Medulla oblongata (tissue), 1 donor: ENCODE measurements around the gene ZNHIT1.
A peak's percentile ranks its signal among the peaks of the same experiment; 100 is the strongest.

Experiments
- DNase-seq: peaks from one replicate; pipeline ENCODE4 v3.0.0-alpha.2; 2015; ENCODE audit errors: extremely low spot score

ZNHIT1 gene

DNA sequence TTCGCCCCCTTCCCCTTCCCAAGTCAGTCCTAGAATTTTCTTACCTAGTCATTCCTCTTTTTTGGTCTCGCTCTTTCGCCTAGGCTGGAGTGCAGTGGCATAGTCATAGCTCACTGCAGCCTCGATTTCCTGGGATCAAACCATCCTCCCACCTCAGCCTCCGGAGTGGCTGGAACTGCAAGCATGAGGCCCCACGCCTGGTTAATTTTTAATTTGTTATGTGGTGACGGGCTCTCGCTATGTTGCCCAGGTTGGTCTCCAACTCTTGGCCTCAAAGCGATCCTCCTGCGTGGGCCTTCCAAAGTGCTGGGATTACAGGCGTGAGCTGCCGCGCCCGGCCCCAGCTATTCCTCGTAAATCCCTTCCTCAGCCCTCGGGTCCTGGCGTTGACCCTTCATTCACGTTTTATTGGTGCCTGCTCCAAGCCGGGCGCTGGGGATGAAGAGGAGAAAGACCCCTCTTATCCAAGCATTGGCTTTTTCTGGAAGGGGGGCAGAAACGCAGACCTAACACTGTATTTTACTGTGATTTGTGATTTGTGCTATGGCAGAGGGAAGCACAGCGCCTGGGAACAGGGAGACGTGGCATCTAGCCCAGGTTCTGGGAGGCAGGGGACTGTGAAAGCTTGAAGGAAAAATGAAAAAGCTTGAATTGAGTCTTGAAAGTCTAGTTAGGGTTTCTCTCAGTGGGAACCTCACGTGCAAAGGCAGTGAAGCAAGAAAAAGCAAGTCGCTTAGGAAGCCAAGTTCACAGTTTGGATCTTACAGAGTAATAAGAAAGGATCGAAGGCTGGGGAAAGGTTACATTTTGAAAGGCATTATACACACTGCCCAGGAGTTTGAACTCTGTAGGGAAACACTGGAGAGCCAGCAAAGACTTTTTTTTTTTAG is 516 bp downstream of the ZNHIT1 start:
- DNase-seq = no peak

GRCh38 chr7:101220295-101220694 is 2.3 kb downstream of the ZNHIT1 start:
- no peak for DNase-seq

- no peak for DNase-seq
Observed at GRCh38 chr7:101222275-101222830, 4.4 kb downstream of the ZNHIT1 start.

GRCh38 chr7:101223528-101223927 is 5.6 kb downstream of the ZNHIT1 start:
- no peak for DNase-seq

GRCh38 chr7:101225650-101226049 is 7.7 kb downstream of the ZNHIT1 start:
- no peak for DNase-seq

DNA sequence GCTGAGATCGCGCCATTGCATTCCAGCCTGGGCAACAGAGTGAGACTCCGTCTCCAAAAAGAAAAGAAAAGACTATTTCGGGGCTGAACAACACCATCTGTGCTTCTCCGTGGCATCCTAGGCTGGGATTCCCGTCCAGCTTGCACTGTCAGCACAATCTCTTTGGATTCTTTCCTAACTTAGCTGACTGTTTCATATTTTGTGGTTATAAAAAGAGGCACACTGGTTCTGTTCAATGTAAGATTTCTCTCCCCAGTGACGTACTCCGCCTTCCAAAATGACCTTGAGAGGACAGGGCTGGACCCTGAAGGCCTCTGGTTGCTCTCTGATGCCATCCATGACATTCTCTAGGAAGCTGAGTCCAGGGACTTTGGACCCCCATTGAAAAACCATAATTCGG is 8.8 kb downstream of the ZNHIT1 start:
- no peak for DNase-seq

DNA sequence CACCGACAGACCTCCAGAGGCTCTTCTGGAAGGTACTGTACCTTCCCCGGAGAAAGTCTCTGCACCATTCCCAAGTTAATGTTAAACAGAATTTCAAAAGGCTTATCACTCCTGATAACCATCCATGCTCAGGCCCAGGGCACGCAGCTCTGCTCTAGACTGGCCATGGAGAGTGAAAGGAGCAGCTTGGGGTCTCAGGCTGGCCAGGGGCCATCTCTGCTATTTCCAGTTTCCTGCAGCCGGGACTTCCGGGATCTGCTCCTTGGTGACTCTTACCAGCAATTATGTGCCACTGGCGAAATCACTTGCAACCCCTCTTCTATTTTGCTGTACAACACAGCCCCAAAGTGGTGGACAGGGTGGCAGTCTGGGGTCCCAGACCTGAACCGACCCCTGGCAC is 13.7 kb downstream of the ZNHIT1 start:
- no peak for DNase-seq

DNA sequence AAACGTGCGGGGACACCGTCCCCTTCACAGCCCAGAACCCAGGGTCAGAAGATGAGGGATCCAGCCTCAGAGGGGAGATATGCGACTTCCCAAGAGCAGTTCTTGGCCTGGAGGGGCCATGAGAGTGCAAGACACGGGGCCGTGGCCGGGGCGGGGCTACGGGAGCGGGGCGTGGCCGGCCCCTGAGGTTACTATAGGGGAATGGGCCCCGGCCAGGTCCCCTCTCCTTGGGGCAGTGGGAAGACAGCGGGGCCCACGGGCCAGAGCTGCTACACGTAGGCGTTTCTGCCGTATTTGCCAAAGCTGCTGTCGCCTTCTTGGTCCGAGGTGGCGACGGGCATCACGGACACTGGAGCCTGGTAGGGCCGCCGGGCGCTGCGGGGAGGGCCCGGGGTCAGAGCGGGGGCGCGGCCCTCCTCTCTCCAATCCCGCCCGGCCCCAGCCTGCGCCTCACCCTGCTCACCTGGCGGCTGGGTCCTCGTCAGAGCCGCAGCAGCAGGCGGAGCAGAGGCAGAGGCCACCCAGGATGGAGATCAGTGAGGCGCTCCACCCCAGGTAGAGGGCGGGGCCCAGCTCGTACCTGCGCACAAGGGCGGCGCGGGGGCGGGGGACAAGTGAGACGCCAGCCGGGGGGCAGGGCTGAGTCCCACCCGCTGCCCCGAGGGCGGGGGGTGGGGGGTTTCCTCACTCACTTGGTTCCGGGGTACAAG is 14.3 kb downstream of the ZNHIT1 start:
- no peak for DNase-seq

DNA sequence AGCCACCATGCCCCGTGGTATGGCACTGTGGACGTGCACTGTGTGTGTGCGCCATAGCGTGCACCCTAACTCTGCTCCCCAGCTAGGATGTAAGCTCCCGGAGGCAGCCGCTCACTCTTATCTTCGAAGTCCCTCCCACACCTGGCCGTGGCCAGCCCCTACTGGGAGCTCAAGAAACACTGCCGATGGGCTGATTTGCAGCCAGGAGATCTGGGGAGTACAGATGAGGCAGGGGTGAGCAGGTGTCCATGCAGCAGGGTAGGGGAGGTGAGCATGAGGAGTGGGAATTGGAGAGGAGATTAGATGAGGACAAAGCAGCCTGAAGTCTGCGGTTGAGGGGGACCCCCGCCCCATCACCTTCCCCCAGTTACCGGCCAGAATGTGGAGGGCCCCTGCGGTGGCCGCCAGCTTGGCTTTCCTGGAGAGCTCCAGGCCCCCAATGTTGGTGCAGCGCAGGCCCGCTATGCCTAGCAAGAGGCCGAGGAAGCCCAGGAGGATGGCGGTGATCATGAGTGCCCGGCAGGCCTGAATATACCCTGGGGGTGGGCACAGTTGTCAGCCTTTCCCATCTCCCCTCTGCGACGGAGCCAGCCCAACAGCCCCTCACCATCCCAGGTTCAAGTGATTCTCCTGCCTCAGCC is 16.1 kb downstream of the ZNHIT1 start:
- DNase-seq = no peak

DNA sequence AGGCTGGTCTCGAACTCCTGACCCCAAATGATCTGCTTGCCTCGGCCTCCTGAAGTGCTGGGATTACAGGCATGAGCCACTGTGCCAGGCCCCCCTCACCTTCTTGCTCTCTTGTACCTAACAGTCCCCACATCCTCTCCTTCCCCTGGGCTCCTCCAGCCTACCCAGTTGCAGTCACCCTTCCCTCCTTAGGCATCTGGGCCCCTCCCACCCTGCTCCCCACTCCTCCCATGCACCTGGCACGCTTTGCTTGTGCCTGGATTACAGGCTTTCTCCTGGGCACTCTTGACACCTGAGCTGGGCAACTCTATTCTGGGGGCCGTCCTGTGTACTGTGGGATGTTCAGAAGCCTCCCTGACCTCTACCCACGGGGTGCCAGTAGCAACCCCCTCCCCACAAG is 16.7 kb downstream of the ZNHIT1 start:
- no peak for DNase-seq

- no peak for DNase-seq
Observed at GRCh38 chr7:101235050-101235449, 17.1 kb downstream of the ZNHIT1 start.

DNA sequence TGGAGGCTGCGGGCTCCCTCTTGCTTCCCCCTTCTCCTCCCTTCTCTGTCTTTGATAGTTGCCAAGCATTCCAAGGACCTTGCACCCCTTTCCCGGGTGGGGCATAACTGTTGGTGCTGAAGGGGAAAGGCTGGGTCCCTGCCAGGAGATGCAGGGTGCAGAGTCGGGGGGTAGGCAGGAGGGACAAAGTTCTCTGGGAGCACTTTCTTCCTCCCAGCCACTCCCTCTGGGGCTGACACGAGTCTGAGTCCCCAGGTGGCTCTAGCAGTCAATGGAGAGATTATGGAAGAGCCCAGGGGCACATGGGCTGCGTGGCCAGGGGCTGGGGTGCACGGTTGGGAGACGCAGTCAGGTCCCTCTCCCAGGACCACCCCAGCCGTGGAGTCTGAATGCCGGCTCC is 17.6 kb downstream of the ZNHIT1 start:
- no peak for DNase-seq

GRCh38 chr7:101236292-101236835 is 18.4 kb downstream of the ZNHIT1 start:
- no peak for DNase-seq

- peak; percentile 60 for DNase-seq
Observed at GRCh38 chr7:101237206-101238067, 19.5 kb downstream of the ZNHIT1 start, which contains the start of gene CLDN15. Gene CLDN15, minus strand, starts transcription at chr7:101237802. Its CDS starts 221 bp downstream, at chr7:101237581.

GRCh38 chr7:101238226-101239182 is 20.5 kb downstream of the ZNHIT1 start:
- no peak for DNase-seq

GRCh38 chr7:101239191-101239950 is 21.4 kb downstream of the ZNHIT1 start:
- DNase-seq = no peak

DNA sequence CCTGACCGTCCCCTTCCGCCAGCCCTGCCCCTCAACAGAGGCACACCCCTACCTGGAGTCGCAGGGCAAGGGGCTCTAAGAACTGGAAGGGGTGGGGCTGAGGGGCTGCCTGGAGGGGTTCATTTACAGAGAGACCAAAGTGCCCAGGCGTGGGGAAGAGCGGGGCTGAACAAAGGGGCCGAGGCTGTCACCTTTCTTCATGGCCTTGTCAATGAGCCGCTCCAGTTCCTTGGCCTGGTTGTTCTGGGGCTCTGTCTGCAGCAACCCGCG is 21.9 kb downstream of the ZNHIT1 start:
- no peak for DNase-seq

- no peak for DNase-seq
Observed at GRCh38 chr7:101240226-101241014, 22.5 kb downstream of the ZNHIT1 start.

GRCh38 chr7:101241015-101241363 is 23.0 kb downstream of the ZNHIT1 start:
- no peak for DNase-seq
